ENCODE measurements around the gene RANBP1. TPM values are rescaled to one million over a fixed set of nuclear protein-coding genes. Genes with fewer than 3 reads are reported as not detected.

RANBP1 gene
- total and polyA plus RNA-seq, 2 of the 13 experiments (the other 11 are each of a cell fraction or from before 2014, with no cell fraction given) = 181 to 492 TPM

GRCh38 chr22:20116951-20117632 lies 1.2 kb downstream of the RANBP1 start, which contains the start of gene TRMT2A (continued):
- TF ChIP-seq THYN1 (CRISPR knock-in tag; IDR thresholded peaks at IDR 0.05; ENCODE audit: borderline replicate concordance, low read depth) (no peak), ZNF24 (IDR thresholded peaks at IDR 0.05) (no peak), CCDC6 (CRISPR knock-in tag; IDR thresholded peaks at IDR 0.05) (no peak; the same call in none of the 2 replicates), NAIF1 (CRISPR knock-in tag; IDR thresholded peaks at IDR 0.05; ENCODE audit: borderline replicate concordance) (no peak), KMT2B (CRISPR knock-in tag; IDR thresholded peaks at IDR 0.05) (peak; percentile 58; the same call in 1 of the 2 replicates), SRF (IDR thresholded peaks at IDR 0.05; ENCODE audit: low read depth, low read length) (0 out of 2 replicates have a peak, but pooled peaks have one; percentile 12), ZSCAN21 (CRISPR knock-in tag; IDR thresholded peaks at IDR 0.05; ENCODE audit: borderline replicate concordance) (peak; percentile 68; the same call in 1 of the 2 replicates), ZNF614 (CRISPR knock-in tag; IDR thresholded peaks at IDR 0.05; ENCODE audit: borderline replicate concordance) (peak; percentile 93), FUBP1 (CRISPR knock-in tag; IDR thresholded peaks at IDR 0.05; ENCODE audit: borderline replicate concordance) (no peak), TBX2 (CRISPR knock-in tag; IDR thresholded peaks at IDR 0.05; ENCODE audit: borderline replicate concordance) (peak; percentile 95), NR2F2 (IDR thresholded peaks at IDR 0.05; ENCODE audit: borderline replicate concordance, low read depth) (peak; percentile 90), ZBTB2 (CRISPR knock-in tag; IDR thresholded peaks at IDR 0.05; ENCODE audit: low read depth) (peak; percentile 99), ZNF484 (CRISPR knock-in tag; IDR thresholded peaks at IDR 0.05; ENCODE audit: borderline replicate concordance, low read depth) (no peak), ZNF891 (CRISPR knock-in tag; IDR thresholded peaks at IDR 0.05) (no peak), ZMAT5 (CRISPR knock-in tag; IDR thresholded peaks at IDR 0.05; ENCODE audit: borderline replicate concordance, low read depth) (no peak), SNRNP70 (IDR thresholded peaks at IDR 0.05; ENCODE audit: low read depth, low read length) (no peak), ZNF550 (CRISPR knock-in tag; IDR thresholded peaks at IDR 0.05; ENCODE audit: borderline replicate concordance) (no peak), U2AF1 (optimal IDR thresholded peaks at IDR 0.05; ENCODE audit: low read depth, low read length) (no peak), LBX2 (CRISPR knock-in tag; IDR thresholded peaks at IDR 0.05; ENCODE audit: borderline replicate concordance) (no peak), ZBTB4 (CRISPR knock-in tag; IDR thresholded peaks at IDR 0.05; ENCODE audit: borderline replicate concordance) (no peak), MTA1 (CRISPR knock-in tag; IDR thresholded peaks at IDR 0.05; ENCODE audit: borderline replicate concordance) (no peak)
